Tibial nerve (tissue), 4 donors: ENCODE measurements around the gene FOXD4. TPM values are rescaled to one million over a fixed set of nuclear protein-coding genes. Genes with fewer than 3 reads are reported as not detected.
"Not testable (repeated sequence)": the region's sequence is repeated elsewhere in the genome, so short reads cannot be mapped to it uniquely, and the experiment has no call there.

Experiments used
- DNase-seq, 2 donors: peaks; one replicate each; pipeline ENCODE4 v3.0.0-alpha.2; 2019; ENCODE audit warnings: low spot score in 2 of 2
- H3K27ac ChIP-seq, 4 donors: fragments of 200-600 bp; sonication (generic) in 3 of 4; one replicate each; pipeline ENCODE4 v1.5.1; 2017 to 2019; ENCODE audit warnings: mild to moderate bottlenecking in 1 of 4
- H3K27me3 ChIP-seq, 2 donors: fragments of 200-600 bp; sonication (generic) in 1 of 2; one replicate each; pipeline versions ENCODE4 v1.5.1 to v1.6.0; 2017 to 2019
- H3K36me3 ChIP-seq, 3 donors: fragments of 200-600 bp; sonication (generic); one replicate each; pipeline ENCODE4 v1.5.1; 2018 to 2019
- H3K4me1 ChIP-seq, 4 donors: fragments of 200-600 bp; sonication (generic) in 3 of 4; one replicate each; pipeline ENCODE4 v1.5.1; 2017 to 2019
- H3K4me3 ChIP-seq, 4 donors: fragments of 200-600 bp; sonication (generic) in 3 of 4; one replicate each; pipeline ENCODE4 v1.5.1; 2017 to 2019; ENCODE audit warnings: mild to moderate bottlenecking in 1 of 4, moderate library complexity in 1 of 4
- H3K9me3 ChIP-seq, 4 donors: fragments of 200-600 bp; sonication (generic) in 3 of 4; one replicate each; pipeline ENCODE4 v1.5.1; 2017 to 2019
- WGBS, 2 donors: methylation state at CpG; one replicate each; pipeline ENCODE4 v1.1.5; 2018; 5-methylcytosine and 5-hydroxymethylcytosine counted together
- total RNA-seq, 4 donors: library from RNA; depleted of rRNA; stranded (reverse); fragments of >200 nt; gene quantifications; one replicate each; pipeline ENCODE4 v1.1.0, GENCODE V29; 2016

FOXD4 gene
- total RNA-seq, 4 donors from 2014 or later: not detected

DNA sequence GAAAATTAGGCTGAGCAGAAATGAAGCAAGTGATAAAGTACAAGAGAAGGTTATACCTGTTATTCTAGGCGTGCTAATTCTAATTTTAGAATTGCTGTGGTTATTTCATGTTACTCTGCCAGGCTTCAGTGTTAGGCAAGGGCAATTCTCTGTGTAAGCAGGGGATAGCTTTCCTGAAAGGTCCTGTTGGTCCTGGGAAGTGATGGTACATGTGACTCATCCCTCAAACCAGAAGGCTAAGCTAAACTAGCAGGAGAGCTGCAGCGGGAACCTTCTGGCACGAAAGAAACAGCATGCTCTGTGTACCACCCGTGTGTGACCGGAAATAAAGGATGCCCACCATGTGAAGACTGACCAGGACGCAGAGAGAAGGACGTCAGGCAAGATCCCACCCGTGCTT lies 8.7 kb downstream of the FOXD4 start:
- Histone ChIP-seq H3K27me3 (peaks cover 0 to 47% of the 10 kb centered on the region in 2 donors), H3K4me1 (peaks cover 0 to 18% (median 11%) of the 10 kb centered on the region in 4 donors)
- DNase-seq, H3K4me3 ChIP-seq, H3K9me3 ChIP-seq, H3K27ac ChIP-seq, H3K36me3 ChIP-seq: not testable (repeated sequence)
- WGBS, 2 donors: 19 to 32% methylated on average over 7 to 8 of the region's 8 CpGs

DNA sequence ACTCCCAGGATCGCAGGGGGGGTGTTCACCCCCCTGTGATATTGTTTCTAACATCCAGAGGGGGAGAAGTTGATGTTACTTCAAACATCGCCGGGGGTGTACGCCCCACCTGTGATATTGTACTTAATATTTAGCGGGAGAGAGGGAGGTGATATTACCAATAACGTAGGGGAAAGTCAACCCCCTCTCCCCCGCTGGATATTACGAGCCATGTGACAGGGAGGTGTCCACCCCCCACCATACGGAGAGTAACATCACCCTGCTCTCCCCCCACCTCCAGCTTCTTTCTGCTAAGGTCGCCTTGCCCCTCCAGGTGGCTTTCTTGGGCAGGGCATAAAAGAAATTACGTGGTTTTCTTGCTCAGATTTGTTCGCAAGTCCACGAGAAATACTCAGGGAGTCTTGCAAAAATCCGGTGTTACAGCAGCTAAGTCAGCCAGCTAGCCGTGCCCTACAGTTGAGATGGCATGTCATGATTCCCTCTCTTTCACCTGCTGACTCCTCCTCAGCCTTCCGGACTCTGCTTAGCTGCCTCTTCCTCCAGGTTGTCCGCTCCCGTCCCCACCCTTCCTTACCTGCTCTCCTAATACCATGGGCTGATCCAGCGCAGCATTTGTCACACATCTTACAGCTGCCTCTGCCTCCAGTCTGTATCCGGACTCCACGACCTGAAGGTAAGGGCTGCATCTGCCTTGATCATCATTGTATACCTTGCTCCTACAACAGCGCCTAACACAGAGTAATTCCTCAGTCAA lies 9.3 kb downstream of the FOXD4 start:
- not testable (repeated sequence) for H3K9me3 ChIP-seq, H3K36me3 ChIP-seq, DNase-seq, H3K27ac ChIP-seq, H3K4me3 ChIP-seq
- WGBS, 2 donors: 19 to 21% methylated on average over 21 to 22 of the region's 22 CpGs
- Histone ChIP-seq H3K27me3 (peaks cover 0 to 41% of the 10 kb centered on the region in 2 donors), H3K4me1 (peaks cover 0 to 12% (median 7%) of the 10 kb centered on the region in 4 donors)

DNA sequence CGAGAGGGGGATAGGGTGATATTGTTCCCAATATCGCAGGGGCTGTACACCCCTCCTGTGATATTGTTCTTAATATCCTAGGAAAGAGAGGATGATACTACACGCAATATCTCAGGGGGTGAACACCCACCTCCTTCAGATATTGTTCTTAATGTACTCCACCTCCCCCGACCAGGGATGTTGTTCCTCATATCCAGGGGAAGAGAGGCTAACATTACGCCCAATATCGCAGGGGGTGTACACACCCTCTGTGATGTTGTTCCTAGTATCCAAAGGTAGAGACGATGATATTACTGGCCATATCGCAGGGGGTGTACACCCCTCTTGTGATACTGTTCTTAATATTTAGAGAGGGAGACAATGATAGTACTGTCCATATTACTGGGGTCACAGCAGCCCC lies 12.2 kb downstream of the FOXD4 start:
- 88 to 89% methylated on average over 8 of the region's 8 CpGs for WGBS, 2 donors
- not testable (repeated sequence) for H3K4me3 ChIP-seq, H3K4me1 ChIP-seq, H3K27ac ChIP-seq, H3K9me3 ChIP-seq, H3K36me3 ChIP-seq, DNase-seq
- peaks cover 0 to 18% of the 10 kb centered on the region in 2 donors for H3K27me3 ChIP-seq

DNA sequence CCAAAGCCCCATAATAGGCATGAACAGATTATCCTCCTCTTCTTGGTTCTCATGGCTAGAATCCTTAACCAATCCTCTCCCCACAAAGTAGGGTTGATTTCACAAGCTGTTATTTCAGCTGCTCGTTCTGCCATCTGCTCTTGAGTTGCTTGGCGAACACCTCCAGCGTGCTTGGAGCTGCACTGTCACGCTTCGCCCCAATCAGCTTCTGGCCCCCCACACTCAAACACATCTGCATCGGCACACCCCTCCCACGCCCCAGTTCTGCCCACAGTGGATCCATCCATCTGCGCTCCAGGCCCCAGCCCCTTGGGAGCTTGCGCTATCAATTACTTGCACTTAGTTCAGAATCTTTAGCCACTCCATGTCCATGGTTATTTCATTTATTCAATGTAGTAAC lies 17.8 kb downstream of the FOXD4 start:
- H3K4me3 ChIP-seq, H3K4me1 ChIP-seq, H3K27me3 ChIP-seq, H3K9me3 ChIP-seq, H3K36me3 ChIP-seq, H3K27ac ChIP-seq, DNase-seq: not testable (repeated sequence)
- 83 to 87% methylated on average over 9 of the region's 9 CpGs for WGBS, 2 donors

DNA sequence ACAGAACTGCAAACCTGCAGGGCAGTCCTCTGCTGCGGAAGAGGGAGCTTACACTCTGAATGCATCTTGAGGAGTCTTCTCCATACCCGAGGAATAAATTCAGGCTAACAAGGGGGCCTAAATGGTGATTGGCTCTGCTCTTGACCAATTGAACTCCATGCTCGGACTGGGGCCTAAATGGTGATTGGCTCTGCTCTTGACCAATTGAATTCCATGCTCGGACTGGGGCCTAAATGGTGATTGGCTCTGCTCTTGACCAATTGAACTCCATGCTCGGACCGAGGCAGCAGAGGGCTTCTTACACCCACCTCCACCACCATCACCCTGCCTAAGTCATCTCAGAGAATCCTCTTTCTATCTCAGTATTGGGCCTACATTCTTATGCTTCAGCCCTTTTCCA lies 18.4 kb downstream of the FOXD4 start:
- H3K9me3 ChIP-seq, H3K4me1 ChIP-seq, H3K36me3 ChIP-seq, H3K4me3 ChIP-seq, H3K27me3 ChIP-seq, H3K27ac ChIP-seq, DNase-seq: not testable (repeated sequence)
- WGBS, 2 donors: 85 to 87% methylated on average over 6 of the region's 6 CpGs

GRCh38 chr9:98775-99174 lies 19.4 kb downstream of the FOXD4 start:
- not testable (repeated sequence) for H3K27ac ChIP-seq, H3K9me3 ChIP-seq, H3K27me3 ChIP-seq, H3K4me3 ChIP-seq, H3K4me1 ChIP-seq, DNase-seq, H3K36me3 ChIP-seq
- 71 to 74% methylated on average over 3 of the region's 3 CpGs for WGBS, 2 donors

GRCh38 chr9:94992-95391 lies 23.2 kb downstream of the FOXD4 start:
- not testable (repeated sequence) for H3K9me3 ChIP-seq, H3K27me3 ChIP-seq, H3K27ac ChIP-seq, H3K36me3 ChIP-seq, H3K4me3 ChIP-seq, DNase-seq, H3K4me1 ChIP-seq
- WGBS, 2 donors: 57 to 61% methylated on average over 3 to 4 of the region's 4 CpGs

DNA sequence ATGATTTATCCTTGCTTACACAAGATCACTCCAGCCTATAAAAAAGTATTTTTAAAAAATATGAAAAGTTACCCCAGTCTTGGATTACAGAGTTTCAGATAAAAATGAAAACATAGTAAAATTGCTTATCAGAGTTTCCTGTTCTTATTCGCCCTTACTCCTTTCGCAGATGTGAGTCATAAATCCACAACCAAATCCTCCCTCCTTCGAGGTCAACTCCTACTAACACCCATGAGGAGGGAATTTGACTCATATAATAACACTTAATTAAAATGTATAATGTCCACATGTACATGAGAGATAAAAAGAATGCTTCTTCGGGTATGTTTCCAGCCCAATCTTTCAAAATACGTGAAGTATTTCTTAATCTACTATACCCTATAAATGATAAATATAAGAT lies 23.9 kb downstream of the FOXD4 start:
- not testable (repeated sequence) for H3K27ac ChIP-seq, H3K9me3 ChIP-seq, DNase-seq, H3K36me3 ChIP-seq, H3K27me3 ChIP-seq, H3K4me3 ChIP-seq, H3K4me1 ChIP-seq
- 68 to 75% methylated on average over 4 to 5 of the region's 5 CpGs for WGBS, 2 donors

DNA sequence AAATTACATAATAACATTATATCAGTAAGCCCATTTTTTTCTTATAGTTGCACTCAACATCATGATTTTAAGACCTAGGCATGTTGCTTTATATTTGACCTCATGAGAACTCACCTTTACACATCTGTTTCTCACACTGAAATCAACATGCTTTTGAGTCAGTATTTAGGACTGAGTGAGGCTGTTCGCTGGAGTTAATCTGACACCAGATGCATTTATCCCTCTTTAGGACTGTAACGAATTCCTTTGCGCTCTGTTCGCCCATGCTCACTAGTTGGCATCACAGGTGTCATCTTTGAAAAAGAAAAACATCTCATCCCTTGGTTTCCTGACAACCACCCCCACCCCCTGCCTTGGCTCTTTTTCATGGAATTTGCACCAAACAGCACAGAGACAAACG lies 24.3 kb downstream of the FOXD4 start:
- not testable (repeated sequence) for H3K4me3 ChIP-seq, H3K4me1 ChIP-seq, H3K36me3 ChIP-seq, DNase-seq, H3K27me3 ChIP-seq, H3K9me3 ChIP-seq, H3K27ac ChIP-seq
- 86 to 88% methylated on average over 4 of the region's 5 CpGs for WGBS, 2 donors

- not testable (repeated sequence) for H3K9me3 ChIP-seq, H3K27ac ChIP-seq, H3K36me3 ChIP-seq, H3K4me1 ChIP-seq, DNase-seq, H3K27me3 ChIP-seq, H3K4me3 ChIP-seq
- WGBS, 2 donors: 65 to 67% methylated on average over 1 of the region's 1 CpG
Measured at GRCh38 chr9:90851-91250, 27.4 kb downstream of the FOXD4 start.
